IMR-90 (cell line): Measurements from ENCODE around the gene COG1. TPM values are rescaled to one million over a fixed set of nuclear protein-coding genes. Genes with fewer than 3 reads are reported as not detected.

ENCODE experiments used
- ATAC-seq: fragments of 200-7000 bp; cut with Tn5 transposase; 2 replicates; pipeline ENCODE4 v1.9.1; 2020; ENCODE audit warnings: low read depth, mild to moderate bottlenecking, moderate library complexity
- BruUV-seq: library from RNA; stranded (reverse); fragments of 400-500 nt; replicated peaks from 2 replicates; lab custom pipeline; 2021; lab: Mats Ljungman, UMichigan
- CTCF ChIA-PET: fragments of 300-600 bp; formaldehyde crosslinking; extraction: SDS; loops from one replicate; lab custom pipeline; 2021; ENCODE audit warnings: antibody characterized with exemption; lab: Yijun Ruan, JAX
- POLR2A ChIA-PET: fragments of 300-600 bp; sonication (Branson Sonifier 250); formaldehyde crosslinking; loops from one replicate; lab custom pipeline; 2022; ENCODE audit warnings: antibody characterized with exemption; ENCODE audit not compliant: unreplicated experiment; lab: Charles Lee
- DNase-seq: peaks from one replicate; pipeline ENCODE4 v3.0.0; 2013
- H2AFZ ChIP-seq: replicated peaks from 2 replicates; pipeline ENCODE3; 2013; ENCODE audit warnings: low read length, mild to moderate bottlenecking; ENCODE audit not compliant: poor library complexity
- H2AK5ac ChIP-seq: 2 replicates; pipeline ENCODE4 v1.6.1; 2013; ENCODE audit warnings: low read depth, low read length, inconsistent platforms
- H2AK9ac ChIP-seq: replicated peaks from 2 replicates; pipeline ENCODE3; 2013; ENCODE audit warnings: mild to moderate bottlenecking, low read depth, low read length, moderate library complexity; ENCODE audit not compliant: poor library complexity
- H2BK120ac ChIP-seq: 2 replicates; pipeline ENCODE4 v1.6.1; 2013; ENCODE audit warnings: low read depth, low read length, inconsistent platforms
- H2BK15ac ChIP-seq: 3 replicates; pipeline ENCODE4 v1.6.1; 2013; ENCODE audit warnings: low read depth, low read length, inconsistent platforms
- H2BK20ac ChIP-seq: 2 replicates; pipeline ENCODE4 v1.6.1; 2013; ENCODE audit warnings: low read depth, mild to moderate bottlenecking, inconsistent platforms, low read length, moderate library complexity
- H2BK5ac ChIP-seq: 2 replicates; pipeline ENCODE4 v1.6.1; 2013; ENCODE audit warnings: mild to moderate bottlenecking, low read depth, low read length, inconsistent platforms; ENCODE audit not compliant: poor library complexity, severe bottlenecking
- H3K14ac ChIP-seq: replicated peaks from 2 replicates; pipeline ENCODE4 v1.6.1; 2013; ENCODE audit warnings: low read depth, low read length, inconsistent platforms
- H3K18ac ChIP-seq: 2 replicates; pipeline ENCODE4 v1.6.1; 2013; ENCODE audit warnings: low read depth, low read length, control low read depth
- H3K23ac ChIP-seq: 2 replicates; pipeline ENCODE4 v1.6.1; 2013; ENCODE audit warnings: low read depth, low read length, inconsistent platforms
- H3K27ac ChIP-seq: 2 replicates; pipeline ENCODE4 v1.5.1; 2013; ENCODE audit warnings: mild to moderate bottlenecking, control low read depth, low read length; ENCODE audit not compliant: insufficient read depth
- H3K27me3 ChIP-seq: 2 replicates; pipeline ENCODE4 v1.6.1; 2013; ENCODE audit warnings: low read length; ENCODE audit not compliant: control insufficient read depth, insufficient read depth
- H3K36me3 ChIP-seq: 2 replicates; pipeline ENCODE4 v1.6.1; 2013; ENCODE audit warnings: low read length, mixed read lengths; ENCODE audit not compliant: control insufficient read depth, insufficient read depth
- H3K4ac ChIP-seq: 2 replicates; pipeline ENCODE4 v1.6.1; 2013; ENCODE audit warnings: low read depth, low read length, inconsistent platforms
- H3K4me1 ChIP-seq: 2 replicates; pipeline ENCODE4 v1.6.1; 2013; ENCODE audit warnings: low read length, mixed read lengths; ENCODE audit not compliant: control insufficient read depth, insufficient read depth
- H3K4me2 ChIP-seq: 2 replicates; pipeline ENCODE4 v1.6.1; 2013; ENCODE audit warnings: low read depth, mild to moderate bottlenecking, control low read depth, low read length, moderate library complexity
- H3K4me3 ChIP-seq: 2 replicates; pipeline ENCODE4 v1.5.1; 2013; ENCODE audit warnings: low read depth, mild to moderate bottlenecking, control low read depth, low read length, moderate library complexity; ENCODE audit not compliant: insufficient read depth
- H3K56ac ChIP-seq: 2 replicates; pipeline ENCODE4 v1.6.1; 2013; ENCODE audit warnings: low read length, inconsistent platforms; ENCODE audit not compliant: insufficient read depth; ENCODE audit errors: extremely low read depth
- H3K79me1 ChIP-seq, 2 experiments: 2 replicates each; pipeline ENCODE4 v1.6.1; 2013; ENCODE audit warnings: low read length in 2 of 2, inconsistent platforms in 1 of 2, low read depth in 1 of 2
- H3K9ac ChIP-seq: 2 replicates; pipeline ENCODE4 v1.6.1; 2013; ENCODE audit warnings: low read depth, low read length, control low read depth
- H3K9me1 ChIP-seq: 2 replicates; pipeline ENCODE4 v1.6.1; 2013; ENCODE audit warnings: low read length, inconsistent platforms; ENCODE audit not compliant: insufficient read depth
- H3K9me3 ChIP-seq: 2 replicates; pipeline ENCODE4 v1.6.1; 2013; ENCODE audit warnings: low read length; ENCODE audit not compliant: control insufficient read depth, insufficient read depth
- H4K20me1 ChIP-seq: 2 replicates; pipeline ENCODE4 v1.6.1; 2013; ENCODE audit warnings: low read length, inconsistent platforms; ENCODE audit not compliant: insufficient read depth
- H4K5ac ChIP-seq: 2 replicates; pipeline ENCODE4 v1.6.1; 2013; ENCODE audit warnings: mild to moderate bottlenecking, low read depth, low read length, control low read depth
- H4K8ac ChIP-seq, 2 experiments: 2 replicates each; pipeline ENCODE4 v1.6.1; 2013; ENCODE audit warnings: low read depth in 2 of 2, low read length in 2 of 2, control low read depth in 1 of 2, inconsistent platforms in 1 of 2
- H4K91ac ChIP-seq: 2 replicates; pipeline ENCODE4 v1.6.1; 2013; ENCODE audit warnings: low read depth, low read length, inconsistent platforms; ENCODE audit not compliant: insufficient read depth
- BHLHE40 ChIP-seq: fragments of 150-350 bp; IDR thresholded peaks from 2 replicates; pipeline ENCODE4 v1.6.1; 2016; ENCODE audit warnings: mild to moderate bottlenecking, low read depth, low read length
- CTCF ChIP-seq: conservative IDR thresholded peaks from 2 replicates; pipeline ENCODE4 v1.5.1; 2012; ENCODE audit warnings: mild to moderate bottlenecking, low read depth, low read length, improper control_type of control experiment
- ELK1 ChIP-seq: fragments of 150-350 bp; IDR thresholded peaks from 2 replicates; pipeline ENCODE4 v1.6.1; 2016; ENCODE audit warnings: low read depth, mild to moderate bottlenecking, low read length, moderate library complexity, borderline replicate concordance
- MAZ ChIP-seq: IDR thresholded peaks from 2 replicates; pipeline ENCODE4 v1.6.1; 2012; ENCODE audit warnings: low read depth, mild to moderate bottlenecking, low read length, improper control_type of control experiment, moderate library complexity, borderline replicate concordance
- MXI1 ChIP-seq: IDR thresholded peaks from 2 replicates; pipeline ENCODE4 v1.6.1; 2012; ENCODE audit warnings: low read depth, mild to moderate bottlenecking, low read length, moderate library complexity, borderline replicate concordance
- RAD21 ChIP-seq: IDR thresholded peaks from 2 replicates; pipeline ENCODE4 v1.6.1; 2012; ENCODE audit warnings: low read length, improper control_type of control experiment
- WGBS, 2 experiments: methylation state at CpG; one replicate each; pipeline versions ENCODE4 v1.1.5 to v1.1.7; 2013; ENCODE audit warnings: missing lambda C conversion rate in 2 of 2; ENCODE audit not compliant: insufficient read length in 1 of 2; ENCODE audit errors: extremely low coverage in 2 of 2; 5-methylcytosine and 5-hydroxymethylcytosine counted together
- dilution Hi-C: fragments of 300-500 bp; cut with HindIII; formaldehyde crosslinking; loops from one replicate; pipeline ENCODE4 v1.14.3; 2018; ENCODE audit warnings: low sequenced_read_pairs; ENCODE audit not compliant: unreplicated experiment
- in situ Hi-C: fragments of 300-500 bp; cut with MboI; formaldehyde crosslinking; loops from 3 replicates; pipeline ENCODE4 v1.14.3; 2019; ENCODE audit warnings: low sequenced_read_pairs, inconsistent platforms, mixed read lengths
- intact Hi-C: fragments of 100-400 bp; cut with micrococcal nuclease; formaldehyde crosslinking; loops from 2 replicates; pipeline ENCODE4 v1.10.0; 2022
- polyA plus RNA-seq, 3 experiments: library from polyadenylated mRNA; depleted of rRNA; stranded (reverse); fragments of >200 nt; gene quantifications; 2 replicates each; pipeline ENCODE4 v1.2.3, GENCODE V29; 2012; ENCODE audit warnings: low replicate concordance in 1 of 3
- total RNA-seq: library from RNA; depleted of rRNA; stranded (reverse); fragments of >200 nt; gene quantifications from 2 replicates; pipeline ENCODE4 v1.2.3, GENCODE V29; 2012

COG1 gene
- total and polyA plus RNA-seq, 2 of the 4 experiments (the other 2 are of a cell fraction): 18.3 to 35.1 TPM

GRCh38 chr17:73198930-73199260 lies 6.0 kb downstream of the COG1 start:
- Histone ChIP-seq H3K4me3 (no peak overlapping the region), H4K5ac (no peak overlapping the region), H3K4me1 (peaks cover 10% of the 10 kb centered on the region), H2BK20ac (no peak overlapping the region), H4K20me1 (peaks cover 20% of the 10 kb centered on the region), H3K27me3 (no peaks in the 10 kb centered on the region), H3K27ac (no peak overlapping the region), H3K56ac (no peak overlapping the region), H3K23ac (no peak overlapping the region), H4K8ac (no peak overlapping the region), H2AFZ (no peak overlapping the region), H3K9me1 (peaks cover 22% of the 10 kb centered on the region), H2BK120ac (no peak overlapping the region), H3K36me3 (peaks cover 74% of the 10 kb centered on the region), H2BK15ac (no peak overlapping the region), H3K4ac (no peak overlapping the region), H3K79me1 (peaks cover 59 to 86% of the 10 kb centered on the region in 2 experiments), H3K18ac (no peak overlapping the region), H3K14ac (no peak overlapping the region), H2AK9ac (no peak overlapping the region), H2AK5ac (no peak overlapping the region), H4K91ac (no peak overlapping the region), H3K9me3 (no peaks in the 10 kb centered on the region), H2BK5ac (no peak overlapping the region), H3K4me2 (no peak overlapping the region), H3K9ac (no peak overlapping the region)
- ATAC-seq (no peak), DNase-seq (no peak)
- ChIA-PET CTCF (no interaction called here), POLR2A (no interaction called here)
- dilution Hi-C loops (no loop called here), in situ Hi-C loops (no loop called here), intact Hi-C loops (no loop called here)
- WGBS, 2 experiments: no CpG with 5 or more reads among the region's 7 CpGs
- no TSS peak for BruUV-seq
- no peak for TF ChIP-seq RAD21
- TF ChIP-seq BHLHE40: no peak
- no peak for TF ChIP-seq CTCF
- TF ChIP-seq ELK1: no peak
- no peak for TF ChIP-seq MXI1
- no peak for TF ChIP-seq MAZ
